Hematopoietic multipotent progenitor cell treated with erythropoietin and hydrocortisone succinate and interleukin-3 and kit ligand, for 8 days (in vitro differentiated cells): ENCODE results near the gene KIF5A.
"Not testable (repeated sequence)": the region's sequence is repeated elsewhere in the genome, so short reads cannot be mapped to it uniquely, and the experiment has no call there.

ENCODE experiments used
- DNase-seq: peaks from one replicate; pipeline ENCODE4 v3.0.0-alpha.2; 2015

Gene KIF5A

GRCh38 chr12:57585156-57585555 lies 35.3 kb downstream of the KIF5A start:
- no peak for DNase-seq

GRCh38 chr12:57586128-57586527 lies 36.3 kb downstream of the KIF5A start:
- DNase-seq, result no peak

- DNase-seq, result no peak
Measured at GRCh38 chr12:57586832-57587429, 37.1 kb downstream of the KIF5A start.

- DNase-seq, result not testable (repeated sequence)
Measured at GRCh38 chr12:57588951-57589610, 39.2 kb downstream of the KIF5A start.

DNA sequence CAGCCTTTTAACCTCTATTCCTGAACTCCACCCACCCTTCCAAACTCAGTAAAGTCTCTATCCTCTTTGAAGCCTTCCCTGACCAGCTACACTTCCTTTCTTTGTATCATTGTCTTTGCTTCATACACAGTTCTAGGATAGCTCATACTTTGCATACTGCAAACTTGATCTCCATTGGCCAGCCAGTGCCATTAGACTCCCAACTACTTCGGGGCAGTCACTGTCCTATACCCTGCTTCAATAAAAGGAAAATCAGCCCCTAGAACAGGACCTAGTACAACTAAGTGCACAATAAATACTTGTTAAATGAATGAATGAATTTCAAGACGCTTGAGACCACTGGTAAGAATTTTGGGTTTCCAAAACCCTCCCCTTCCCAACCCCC lies 40.6 kb downstream of the KIF5A start:
- no peak for DNase-seq

GRCh38 chr12:57590864-57591781 lies 41.3 kb downstream of the KIF5A start, which contains the start of gene PIP4K2C:
Gene PIP4K2C, plus strand, starts transcription at chr12:57591192. Its CDS starts 98 bp downstream, at chr12:57591290.
- peak; percentile 81 for DNase-seq

DNA sequence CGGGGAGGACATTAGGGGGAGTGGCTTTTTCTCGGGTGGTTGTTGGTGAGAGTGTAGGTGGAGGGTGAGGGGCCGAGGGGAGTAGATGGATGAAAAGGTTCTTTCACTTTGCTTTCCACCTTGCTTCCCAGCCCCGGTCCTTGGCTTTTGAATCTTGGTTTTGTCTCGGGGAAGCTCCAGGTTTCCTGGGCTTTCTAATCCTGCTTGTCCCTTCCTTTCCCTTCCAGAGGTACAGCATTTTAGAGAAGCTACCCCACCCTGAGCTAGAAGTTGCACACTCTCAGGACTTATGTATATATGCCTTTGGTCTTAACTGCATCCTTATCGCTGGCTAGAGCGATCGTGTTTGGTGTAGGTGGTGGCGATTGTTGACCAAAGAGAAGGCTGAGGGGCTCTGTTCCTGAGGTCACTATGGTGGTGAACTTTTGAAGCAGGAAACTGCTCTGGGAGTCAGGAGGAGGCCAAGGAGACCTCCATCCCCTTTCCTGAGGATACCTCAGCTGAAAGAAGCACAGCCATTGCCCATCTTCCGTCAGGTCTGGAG lies 42.0 kb downstream of the KIF5A start:
- DNase-seq, result no peak

GRCh38 chr12:57592551-57593165 lies 42.8 kb downstream of the KIF5A start:
- no peak for DNase-seq

- DNase-seq, result no peak
Measured at GRCh38 chr12:57593187-57593586, 43.3 kb downstream of the KIF5A start.

GRCh38 chr12:57600395-57600794 lies 50.6 kb downstream of the KIF5A start:
- DNase-seq, result no peak

GRCh38 chr12:57602544-57602943 lies 52.7 kb downstream of the KIF5A start:
- DNase-seq, result no peak

GRCh38 chr12:57603324-57603723 lies 53.5 kb downstream of the KIF5A start:
- DNase-seq, result no peak

- DNase-seq, result no peak
Measured at GRCh38 chr12:57603815-57604453, 54.1 kb downstream of the KIF5A start.

- DNase-seq, result no peak
Measured at GRCh38 chr12:57604454-57604991, 54.7 kb downstream of the KIF5A start, which contains the start of gene DTX3. Gene DTX3, plus strand, starts transcription at chr12:57604824. Its CDS starts 1,694 bp downstream, at chr12:57606518.

DNA sequence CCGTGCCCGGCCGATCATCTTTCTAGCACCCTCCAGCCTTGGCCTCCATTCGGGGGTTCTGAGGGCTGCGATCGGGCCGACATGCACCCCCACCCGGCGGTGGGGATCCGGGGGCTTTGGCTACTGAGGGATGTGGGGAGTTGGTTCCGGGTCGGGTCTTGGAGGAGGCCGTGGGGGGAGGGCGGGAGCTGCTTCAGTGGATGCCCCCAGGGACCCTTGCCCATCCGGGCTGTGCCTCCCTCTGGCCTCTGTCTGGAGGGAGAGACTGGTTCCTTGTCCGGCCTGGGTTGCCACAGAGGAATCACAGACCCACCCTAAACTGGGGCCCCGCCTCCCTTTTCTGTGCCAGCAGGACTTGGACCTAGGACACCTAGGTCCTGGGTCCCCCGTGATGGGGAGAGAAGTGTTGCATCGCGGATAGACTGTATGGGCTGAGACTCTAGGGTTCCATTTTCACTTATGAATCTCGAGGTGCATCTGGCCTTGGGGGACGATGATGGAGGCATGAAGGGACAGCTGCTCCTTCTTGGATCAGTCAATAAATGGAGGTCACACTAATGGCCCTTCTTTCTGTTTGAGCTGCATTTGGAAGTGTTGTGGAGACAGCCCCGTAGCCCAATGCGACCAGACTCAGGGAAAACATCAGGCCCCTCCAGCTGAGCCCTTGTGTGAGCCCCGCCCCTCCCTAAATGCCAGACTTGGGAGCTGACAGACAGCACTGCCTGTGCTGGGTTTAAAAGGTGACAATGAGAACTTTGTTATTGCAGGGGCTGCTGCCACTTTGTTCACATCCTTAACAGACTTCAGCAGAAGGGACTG lies 55.4 kb downstream of the KIF5A start:
- no peak for DNase-seq

GRCh38 chr12:57605811-57606311 lies 56.0 kb downstream of the KIF5A start:
- DNase-seq, result no peak

DNA sequence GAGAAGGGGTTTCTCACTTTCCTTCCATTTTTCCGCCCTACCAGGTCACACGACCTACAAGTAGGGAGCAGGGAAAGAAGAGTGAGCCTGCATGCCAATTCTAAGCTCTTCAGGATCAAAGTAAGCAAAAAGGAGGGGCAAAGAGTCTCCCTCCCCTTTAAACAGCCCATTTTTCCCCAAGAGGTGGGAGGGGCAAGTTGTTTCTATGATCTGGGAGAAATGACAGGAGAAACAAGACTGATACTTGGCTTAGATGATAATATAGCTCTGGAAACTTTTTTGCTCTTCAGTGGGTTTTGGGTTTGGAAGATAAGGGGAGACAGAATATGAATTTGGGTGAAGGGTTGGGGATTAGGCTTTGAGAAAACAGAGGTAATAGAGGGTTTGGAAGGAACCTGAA lies 56.6 kb downstream of the KIF5A start:
- no peak for DNase-seq

DNA sequence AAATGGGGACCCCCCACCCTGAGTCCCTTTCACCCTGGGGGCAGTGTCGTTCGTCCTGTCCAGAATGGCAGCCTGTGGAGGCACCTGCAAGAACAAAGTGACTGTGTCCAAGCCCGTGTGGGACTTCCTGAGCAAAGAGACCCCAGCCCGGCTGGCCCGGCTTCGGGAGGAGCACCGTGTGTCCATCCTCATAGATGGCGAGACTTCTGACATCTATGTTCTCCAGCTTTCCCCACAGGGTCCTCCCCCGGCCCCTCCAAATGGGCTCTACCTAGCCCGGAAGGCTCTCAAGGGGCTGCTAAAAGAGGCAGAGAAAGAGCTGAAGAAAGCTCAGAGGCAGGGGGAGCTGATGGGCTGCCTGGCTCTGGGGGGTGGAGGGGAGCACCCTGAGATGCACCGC lies 57.0 kb downstream of the KIF5A start:
- no peak for DNase-seq

DNA sequence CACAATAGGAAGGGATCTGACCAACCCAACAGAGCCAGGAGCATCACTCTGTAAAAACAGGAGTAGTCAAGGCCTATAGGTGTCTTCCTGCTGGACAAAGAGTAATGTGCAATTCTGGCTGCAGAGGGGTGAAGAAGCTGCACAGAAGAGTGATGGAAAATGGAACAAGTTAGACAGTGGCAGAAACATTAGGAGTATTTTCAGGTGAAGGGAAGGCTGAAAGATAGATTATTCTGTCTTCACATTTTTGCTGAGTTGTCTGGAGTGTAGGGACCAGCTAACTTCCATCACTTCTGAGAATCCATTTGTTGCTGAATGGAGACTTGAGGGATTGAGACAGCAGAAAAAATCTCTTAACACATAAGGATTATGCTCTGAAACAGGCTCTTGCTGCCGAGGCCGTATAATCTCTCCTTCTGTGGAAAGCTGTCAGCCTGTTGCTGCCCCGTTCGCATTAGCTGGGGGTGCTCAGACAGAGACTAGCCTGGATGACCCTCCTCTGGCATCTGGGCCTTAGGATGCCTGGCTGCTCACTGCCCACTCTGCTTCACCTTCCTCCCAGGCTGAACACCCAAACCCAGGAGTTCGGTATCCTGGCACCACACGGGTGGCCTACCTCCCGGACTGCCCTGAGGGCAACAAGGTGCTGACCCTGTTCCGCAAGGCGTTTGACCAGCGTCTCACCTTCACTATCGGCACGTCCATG lies 58.3 kb downstream of the KIF5A start:
- DNase-seq, result no peak

DNA sequence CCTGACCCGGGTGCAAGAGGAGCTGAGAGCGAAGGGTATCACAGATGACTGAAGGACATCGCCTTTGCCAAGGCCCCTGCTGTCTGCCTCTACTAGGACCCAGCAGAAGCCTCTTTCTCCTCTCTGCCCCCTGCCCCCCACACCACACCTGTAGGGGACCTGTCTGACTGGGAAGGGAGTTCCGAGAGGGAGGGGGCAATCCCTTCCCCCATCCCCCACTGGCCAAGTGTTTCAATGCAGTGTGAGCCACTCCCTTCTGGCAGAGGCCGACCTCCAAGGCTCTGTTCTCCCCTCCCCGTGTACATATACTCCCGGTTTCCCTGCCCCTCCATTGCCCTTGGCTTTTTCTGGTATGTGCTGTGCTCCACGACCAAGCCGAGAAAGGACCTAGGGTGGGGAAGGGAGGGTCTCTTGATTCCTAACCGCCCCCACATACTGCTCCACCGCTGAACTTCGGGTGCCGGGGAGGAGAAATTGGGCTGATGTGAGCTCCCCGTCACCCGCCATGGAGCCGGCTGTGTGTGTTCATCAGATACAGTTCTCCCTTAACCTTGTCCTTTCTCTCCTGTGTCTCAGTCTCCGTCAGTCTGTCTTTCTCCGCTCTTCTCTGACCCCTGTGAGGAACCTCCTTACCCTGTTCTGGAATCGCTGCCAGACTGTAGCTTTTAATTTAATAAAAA lies 59.4 kb downstream of the KIF5A start:
- DNase-seq, result no peak
